ENCODE measurements around the gene FSIP1. TPM values are rescaled to one million over a fixed set of nuclear protein-coding genes. Genes with fewer than 3 reads are reported as not detected.

FSIP1 gene
- total RNA-seq, 1 donor from 2014 or later = 0.71 TPM

- no peak for DNase-seq (ENCODE audit: low read depth)
- Histone ChIP-seq H3K36me3 (ENCODE audit: control insufficient read depth, insufficient read depth, low read length) (no peaks in the 10 kb centered on the region), H3K4me3 (ENCODE audit: low read depth, low read length) (no peak overlapping the region), H3K27me3 (ENCODE audit: control insufficient read depth, insufficient read depth, low read length) (no peaks in the 10 kb centered on the region)
- TF ChIP-seq CTCF (IDR thresholded peaks at IDR 0.05; ENCODE audit: insufficient read depth, low read length, poor library complexity, severe bottlenecking) = no peak
These were observed 30.4 kb downstream of the FSIP1 start for GRCh38 chr15:39752246-39752645.

GRCh38 chr15:39748276-39748675 lies 34.4 kb downstream of the FSIP1 start:
- Histone ChIP-seq H3K27me3 (ENCODE audit: control insufficient read depth, insufficient read depth, low read length) (no peaks in the 10 kb centered on the region), H3K4me3 (ENCODE audit: low read depth, low read length) (no peak overlapping the region), H3K36me3 (ENCODE audit: control insufficient read depth, insufficient read depth, low read length) (no peaks in the 10 kb centered on the region)
- DNase-seq (ENCODE audit: low read depth) = no peak
- TF ChIP-seq CTCF (IDR thresholded peaks at IDR 0.05; ENCODE audit: insufficient read depth, low read length, poor library complexity, severe bottlenecking) = no peak

- DNase-seq (ENCODE audit: low read depth) = no peak
- H3K4me3 ChIP-seq (ENCODE audit: low read depth, low read length) = no peak overlapping the region
- no peaks in the 10 kb centered on the region for H3K27me3 ChIP-seq (ENCODE audit: control insufficient read depth, insufficient read depth, low read length)
- no peak for TF ChIP-seq CTCF (IDR thresholded peaks at IDR 0.05; ENCODE audit: insufficient read depth, low read length, poor library complexity, severe bottlenecking)
- no peaks in the 10 kb centered on the region for H3K36me3 ChIP-seq (ENCODE audit: control insufficient read depth, insufficient read depth, low read length)
These were observed 35.3 kb downstream of the FSIP1 start for GRCh38 chr15:39747326-39747725.

- TF ChIP-seq CTCF (IDR thresholded peaks at IDR 0.05; ENCODE audit: insufficient read depth, low read length, poor library complexity, severe bottlenecking) = no peak
- H3K36me3 ChIP-seq (ENCODE audit: control insufficient read depth, insufficient read depth, low read length) = no peaks in the 10 kb centered on the region
- DNase-seq (ENCODE audit: low read depth) = no peak
- H3K4me3 ChIP-seq (ENCODE audit: low read depth, low read length) = no peak overlapping the region
- no peaks in the 10 kb centered on the region for H3K27me3 ChIP-seq (ENCODE audit: control insufficient read depth, insufficient read depth, low read length)
These were observed 35.8 kb downstream of the FSIP1 start for GRCh38 chr15:39746714-39747276.

- no peaks in the 10 kb centered on the region for H3K27me3 ChIP-seq (ENCODE audit: control insufficient read depth, insufficient read depth, low read length)
- TF ChIP-seq CTCF (IDR thresholded peaks at IDR 0.05; ENCODE audit: insufficient read depth, low read length, poor library complexity, severe bottlenecking) = no peak
- DNase-seq (ENCODE audit: low read depth) = no peak
- no peaks in the 10 kb centered on the region for H3K36me3 ChIP-seq (ENCODE audit: control insufficient read depth, insufficient read depth, low read length)
- H3K4me3 ChIP-seq (ENCODE audit: low read depth, low read length) = no peak overlapping the region
These were observed 36.5 kb downstream of the FSIP1 start for GRCh38 chr15:39746176-39746575.

GRCh38 chr15:39745415-39745814 lies 37.2 kb downstream of the FSIP1 start:
- DNase-seq (ENCODE audit: low read depth) = no peak
- no peak for TF ChIP-seq CTCF (IDR thresholded peaks at IDR 0.05; ENCODE audit: insufficient read depth, low read length, poor library complexity, severe bottlenecking)
- Histone ChIP-seq H3K27me3 (ENCODE audit: control insufficient read depth, insufficient read depth, low read length) (no peaks in the 10 kb centered on the region), H3K4me3 (ENCODE audit: low read depth, low read length) (no peak overlapping the region), H3K36me3 (ENCODE audit: control insufficient read depth, insufficient read depth, low read length) (no peaks in the 10 kb centered on the region)

All from kidney epithelial cell (primary cell).